Neuronal stem cell (in vitro differentiated cells): Measurements from ENCODE around the gene CAMKK2.
"Not testable (repeated sequence)": the region's sequence is repeated elsewhere in the genome, so short reads cannot be mapped to it uniquely, and the experiment has no call there.

Experiments
- DNase-seq: peaks from one replicate; pipeline ENCODE4 v3.0.0-alpha.2; 2013; ENCODE audit warnings: low spot score
- H2AFZ ChIP-seq: one replicate; pipeline ENCODE4 v1.6.1; 2013; ENCODE audit warnings: mild to moderate bottlenecking, low read length, inconsistent platforms
- H2AK5ac ChIP-seq: 2 replicates; pipeline ENCODE4 v1.6.1; 2013; ENCODE audit warnings: low read depth, mild to moderate bottlenecking, inconsistent platforms, low read length, moderate library complexity, mixed read lengths
- H2BK120ac ChIP-seq: 2 replicates; pipeline ENCODE4 v1.6.1; 2013; ENCODE audit warnings: low read depth, mild to moderate bottlenecking, inconsistent platforms, low read length, moderate library complexity, mixed read lengths
- H2BK12ac ChIP-seq: one replicate; pipeline ENCODE4 v1.6.1; 2013; ENCODE audit warnings: low read length, inconsistent platforms
- H2BK15ac ChIP-seq: 2 replicates; pipeline ENCODE4 v1.6.1; 2013; ENCODE audit warnings: mild to moderate bottlenecking, low read length, inconsistent platforms, mixed read lengths
- H2BK5ac ChIP-seq: one replicate; pipeline ENCODE4 v1.6.1; 2013; ENCODE audit warnings: inconsistent platforms, mild to moderate bottlenecking, low read length, moderate library complexity
- H3K14ac ChIP-seq: one replicate; pipeline ENCODE4 v1.6.1; 2013; ENCODE audit warnings: low read length, inconsistent platforms
- H3K18ac ChIP-seq: 2 replicates; pipeline ENCODE4 v1.6.1; 2013; ENCODE audit warnings: low read length, inconsistent platforms
- H3K23ac ChIP-seq: 2 replicates; pipeline ENCODE4 v1.6.1; 2013; ENCODE audit warnings: low read depth, mild to moderate bottlenecking, mixed read lengths, low read length, inconsistent platforms; ENCODE audit not compliant: poor library complexity
- H3K27ac ChIP-seq: replicated peaks from 3 replicates; pipeline ENCODE4 v1.5.1; 2013; ENCODE audit warnings: low read length, inconsistent platforms
- H3K27me3 ChIP-seq, 3 experiments: 2 replicates each; pipeline ENCODE4 v1.6.1; 2013; ENCODE audit warnings: low read length in 3 of 3, mild to moderate bottlenecking in 2 of 3, inconsistent platforms in 1 of 3, low read depth in 1 of 3, mixed read lengths in 1 of 3, moderate library complexity in 1 of 3; ENCODE audit not compliant: control insufficient read depth in 3 of 3, insufficient read depth in 3 of 3
- H3K36me3 ChIP-seq, 2 donors: replicated peaks in 1 of 2; 2 replicates each; pipeline ENCODE4 v1.6.1; 2013; ENCODE audit warnings: low read length in 2 of 2; ENCODE audit not compliant: control insufficient read depth in 2 of 2, insufficient read depth in 2 of 2
- H3K4ac ChIP-seq: 2 replicates; pipeline ENCODE4 v1.6.1; 2013; ENCODE audit warnings: inconsistent platforms, mild to moderate bottlenecking, low read length, moderate library complexity
- H3K4me1 ChIP-seq, 2 donors: 1 replicate in 1 of 2; 2 replicates in 1 of 2; pipeline ENCODE4 v1.6.1; 2013; ENCODE audit warnings: low read length in 2 of 2, low read depth in 1 of 2; ENCODE audit not compliant: control insufficient read depth in 2 of 2, insufficient read depth in 1 of 2
- H3K4me2 ChIP-seq: one replicate; pipeline ENCODE4 v1.6.1; 2013; ENCODE audit warnings: mild to moderate bottlenecking, low read length, inconsistent platforms; ENCODE audit not compliant: insufficient read depth, poor library complexity, severe bottlenecking
- H3K4me3 ChIP-seq, 2 donors: 2 replicates each; pipeline ENCODE4 v1.5.1; 2013; ENCODE audit warnings: low read length in 2 of 2, mild to moderate bottlenecking in 2 of 2, inconsistent platforms in 1 of 2, moderate library complexity in 1 of 2
- H3K79me1 ChIP-seq: one replicate; pipeline ENCODE4 v1.6.1; 2013; ENCODE audit warnings: low read depth, mild to moderate bottlenecking, inconsistent platforms, low read length, moderate library complexity
- H3K9ac ChIP-seq: one replicate; pipeline ENCODE4 v1.6.1; 2013; ENCODE audit warnings: mild to moderate bottlenecking, low read depth, low read length, inconsistent platforms; ENCODE audit not compliant: poor library complexity
- H3K9me3 ChIP-seq, 2 donors: replicated peaks in 1 of 2; 2 replicates each; pipeline versions ENCODE3 to v1.6.1; 2013; ENCODE audit warnings: low read length in 2 of 2, mild to moderate bottlenecking in 2 of 2, inconsistent platforms in 1 of 2, low read depth in 1 of 2, mixed read lengths in 1 of 2, moderate library complexity in 1 of 2; ENCODE audit not compliant: control insufficient read depth in 2 of 2, insufficient read depth in 1 of 2
- H4K8ac ChIP-seq: one replicate; pipeline ENCODE4 v1.6.1; 2013; ENCODE audit warnings: low read depth, mild to moderate bottlenecking, inconsistent platforms, low read length, moderate library complexity
- H4K91ac ChIP-seq: one replicate; pipeline ENCODE4 v1.6.1; 2013; ENCODE audit warnings: low read length, low read depth, mild to moderate bottlenecking, inconsistent platforms; ENCODE audit not compliant: poor library complexity
- WGBS, 2 donors: extraction: QIAGEN DNeasy Blood & Tissue Kit; methylation state at CpG; one replicate each; pipeline ENCODE4 v1.1.7; 2013; ENCODE audit warnings: missing lambda C conversion rate in 2 of 2, mixed read lengths in 1 of 2; ENCODE audit not compliant: insufficient read length in 2 of 2, insufficient replicate concordance in 1 of 2; ENCODE audit errors: extremely low coverage in 2 of 2; 5-methylcytosine and 5-hydroxymethylcytosine counted together

Gene CAMKK2

GRCh38 chr12:121307397-121307796 is 10.9 kb upstream of the CAMKK2 start:
- not testable (repeated sequence) for H2AK5ac ChIP-seq, H3K4ac ChIP-seq, H2BK15ac ChIP-seq, H3K9ac ChIP-seq, H4K8ac ChIP-seq, H2BK120ac ChIP-seq, H2AFZ ChIP-seq, H2BK12ac ChIP-seq, H3K18ac ChIP-seq, H3K9me3 ChIP-seq, H3K79me1 ChIP-seq, H3K14ac ChIP-seq, H4K91ac ChIP-seq, H2BK5ac ChIP-seq, H3K4me1 ChIP-seq, H3K4me2 ChIP-seq, H3K23ac ChIP-seq, H3K27me3 ChIP-seq, H3K4me3 ChIP-seq, DNase-seq, H3K27ac ChIP-seq
- no CpG with 5 or more reads among the region's 8 CpGs for WGBS, 2 donors
- peaks cover 8 to 43% of the 10 kb centered on the region in 2 donors for H3K36me3 ChIP-seq

DNA sequence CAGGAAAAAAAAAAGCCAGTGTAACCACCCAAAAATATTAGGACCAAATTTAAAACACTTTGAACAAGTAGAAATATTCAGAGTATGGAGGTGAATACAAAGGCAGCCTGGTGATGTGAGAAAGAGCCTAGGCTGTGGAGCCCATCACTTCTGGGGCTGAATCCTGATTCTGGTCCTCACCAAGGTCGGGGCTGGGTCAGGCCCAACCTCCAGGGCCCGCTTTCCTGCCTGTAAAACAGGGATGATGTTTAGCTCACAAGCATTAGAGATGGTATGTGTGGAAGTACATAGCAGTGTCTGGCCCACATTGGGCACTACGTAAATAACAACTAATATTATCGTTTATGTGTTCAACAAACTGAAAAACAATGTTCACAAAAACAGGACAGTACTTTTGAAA is 7.8 kb upstream of the CAMKK2 start:
- Histone ChIP-seq H2BK120ac (no peak overlapping the region), H3K36me3 (peaks cover 4 to 14% of the 10 kb centered on the region in 2 donors), H3K4me1 (no peaks in the 10 kb centered on the region), H3K27ac (no peak overlapping the region), H3K4me2 (no peak overlapping the region), H2BK5ac (no peak overlapping the region), H3K9ac (no peak overlapping the region), H3K4me3 (no peak overlapping the region), H4K91ac (no peak overlapping the region), H3K27me3 (no peaks in the 10 kb centered on the region), H3K14ac (no peak overlapping the region), H3K18ac (no peak overlapping the region), H3K79me1 (no peaks in the 10 kb centered on the region), H2AK5ac (no peak overlapping the region), H2AFZ (no peak overlapping the region), H3K23ac (no peak overlapping the region), H2BK12ac (no peak overlapping the region), H3K4ac (no peak overlapping the region), H4K8ac (no peak overlapping the region), H2BK15ac (no peak overlapping the region), H3K9me3 (no peaks in the 10 kb centered on the region)
- no CpG with 5 or more reads among the region's 4 CpGs for WGBS, 2 donors
- DNase-seq: no peak

GRCh38 chr12:121301876-121302275 is 5.4 kb upstream of the CAMKK2 start:
- Histone ChIP-seq H2BK5ac (no peak overlapping the region), H2BK15ac (no peak overlapping the region), H3K36me3 (no peaks in the 10 kb centered on the region), H3K4me3 (no peak overlapping the region), H3K9ac (no peak overlapping the region), H2AK5ac (no peak overlapping the region), H4K91ac (no peak overlapping the region), H3K4me2 (no peak overlapping the region), H3K18ac (no peak overlapping the region), H2BK12ac (no peak overlapping the region), H3K79me1 (no peaks in the 10 kb centered on the region), H2BK120ac (no peak overlapping the region), H3K27ac (no peak overlapping the region), H3K27me3 (no peaks in the 10 kb centered on the region), H3K9me3 (no peaks in the 10 kb centered on the region), H4K8ac (no peak overlapping the region), H3K4me1 (no peaks in the 10 kb centered on the region), H3K23ac (no peak overlapping the region), H2AFZ (no peak overlapping the region), H3K14ac (no peak overlapping the region), H3K4ac (no peak overlapping the region)
- no CpG with 5 or more reads among the region's 4 CpGs for WGBS, 2 donors
- no peak for DNase-seq

GRCh38 chr12:121300083-121300819 is 3.7 kb upstream of the CAMKK2 start:
- no peak overlapping the region for H3K9ac ChIP-seq
- no peaks in the 10 kb centered on the region for H3K27me3 ChIP-seq
- no peaks in the 10 kb centered on the region for H3K36me3 ChIP-seq
- H2BK15ac ChIP-seq: no peak overlapping the region
- no peak overlapping the region for H3K23ac ChIP-seq
- no peak for DNase-seq
- no peaks in the 10 kb centered on the region for H3K9me3 ChIP-seq
- H3K4me3 ChIP-seq: no peak overlapping the region
- H3K4ac ChIP-seq: no peak overlapping the region
- no peak overlapping the region for H3K4me2 ChIP-seq
- H2BK12ac ChIP-seq: no peak overlapping the region
- H4K91ac ChIP-seq: no peak overlapping the region
- no peak overlapping the region for H2BK5ac ChIP-seq
- H4K8ac ChIP-seq: no peak overlapping the region
- H3K18ac ChIP-seq: no peak overlapping the region
- no peak overlapping the region for H2BK120ac ChIP-seq
- H2AK5ac ChIP-seq: no peak overlapping the region
- no peak overlapping the region for H3K27ac ChIP-seq
- WGBS, 2 donors: no CpG with 5 or more reads among the region's 4 CpGs
- peaks cover 4 to 5% of the 10 kb centered on the region in 2 donors for H3K4me1 ChIP-seq
- H3K79me1 ChIP-seq: peaks cover 8% of the 10 kb centered on the region
- no peak overlapping the region for H3K14ac ChIP-seq
- no peak overlapping the region for H2AFZ ChIP-seq
